Peyer's patch (tissue), 4 donors: ENCODE measurements around the gene MAP3K3.

Experiments used
- POLR2A ChIP-seq, 2 donors: fragments of 450-650 bp; IDR thresholded peaks; one replicate each; pipeline ENCODE4 v1.5.1; 2017; ENCODE audit warnings: antibody characterized with exemption in 2 of 2, mild to moderate bottlenecking in 2 of 2, moderate library complexity in 2 of 2
- TF ChIP-seq, protein P1 (sequence below), 6 experiments: fragments of 450-650 bp in 4 of 6; fragments of 200-600 bp in 2 of 6; sonication (generic) in 1 of 6; IDR thresholded peaks; one replicate each; pipeline ENCODE4 v1.5.1; 2017 to 2019; ENCODE audit warnings: antibody characterized with exemption in 6 of 6, mild to moderate bottlenecking in 3 of 6, moderate library complexity in 1 of 6

DNA sequence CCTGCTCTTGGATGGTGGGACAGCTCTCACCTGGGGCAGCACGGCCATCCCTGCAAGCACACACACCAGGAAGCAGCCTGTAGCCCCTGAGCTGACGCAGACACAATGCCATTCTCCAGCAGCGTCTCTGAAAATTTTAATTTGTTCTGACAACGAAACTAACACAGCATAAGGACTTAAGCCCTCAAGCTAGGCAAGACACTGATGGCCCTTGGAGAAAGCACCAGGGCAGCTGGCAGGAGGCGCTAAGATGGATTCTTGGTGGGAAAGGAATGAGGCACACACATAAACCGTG lies 80.5 kb downstream of the MAP3K3 start:
- TF ChIP-seq, protein P1, sequence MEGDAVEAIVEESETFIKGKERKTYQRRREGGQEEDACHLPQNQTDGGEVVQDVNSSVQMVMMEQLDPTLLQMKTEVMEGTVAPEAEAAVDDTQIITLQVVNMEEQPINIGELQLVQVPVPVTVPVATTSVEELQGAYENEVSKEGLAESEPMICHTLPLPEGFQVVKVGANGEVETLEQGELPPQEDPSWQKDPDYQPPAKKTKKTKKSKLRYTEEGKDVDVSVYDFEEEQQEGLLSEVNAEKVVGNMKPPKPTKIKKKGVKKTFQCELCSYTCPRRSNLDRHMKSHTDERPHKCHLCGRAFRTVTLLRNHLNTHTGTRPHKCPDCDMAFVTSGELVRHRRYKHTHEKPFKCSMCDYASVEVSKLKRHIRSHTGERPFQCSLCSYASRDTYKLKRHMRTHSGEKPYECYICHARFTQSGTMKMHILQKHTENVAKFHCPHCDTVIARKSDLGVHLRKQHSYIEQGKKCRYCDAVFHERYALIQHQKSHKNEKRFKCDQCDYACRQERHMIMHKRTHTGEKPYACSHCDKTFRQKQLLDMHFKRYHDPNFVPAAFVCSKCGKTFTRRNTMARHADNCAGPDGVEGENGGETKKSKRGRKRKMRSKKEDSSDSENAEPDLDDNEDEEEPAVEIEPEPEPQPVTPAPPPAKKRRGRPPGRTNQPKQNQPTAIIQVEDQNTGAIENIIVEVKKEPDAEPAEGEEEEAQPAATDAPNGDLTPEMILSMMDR (IDR thresholded peaks at IDR 0.05), result no peak
- no peak for TF ChIP-seq POLR2A (IDR thresholded peaks at IDR 0.05)
